GM19023 (cell line): ENCODE results near the gene DPP4.
"Not testable (repeated sequence)": the region's sequence is repeated elsewhere in the genome, so short reads cannot be mapped to it uniquely, and the experiment has no call there.

Experiments used
- ATAC-seq: cut with Tn5 transposase; IDR thresholded peaks from one replicate; pipeline ENCODE4 v1.9.1; 2021; ENCODE audit warnings: mild to moderate bottlenecking, moderate library complexity; ENCODE audit not compliant: unreplicated experiment

The DPP4 gene

DNA sequence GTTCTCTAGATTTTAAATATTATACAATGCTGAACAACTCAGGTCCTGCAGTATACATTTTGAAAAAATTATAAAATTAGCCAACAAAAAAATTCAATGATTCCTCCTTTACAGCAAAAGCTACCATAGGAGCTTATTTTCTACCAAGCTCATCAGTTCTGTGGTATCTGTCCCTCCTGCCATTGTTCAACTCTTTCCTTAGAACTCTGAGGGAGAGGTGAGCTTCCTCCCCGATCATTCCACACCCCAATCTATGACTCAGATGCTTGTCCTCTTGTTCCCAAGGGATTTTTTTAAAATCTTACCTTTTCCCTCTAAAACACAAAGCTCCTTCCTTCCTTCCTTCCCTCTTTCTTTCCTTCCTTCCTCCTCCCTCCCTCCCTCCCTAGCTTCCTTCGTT, 13.5 kb downstream of the DPP4 start:
- no peak for ATAC-seq

DNA sequence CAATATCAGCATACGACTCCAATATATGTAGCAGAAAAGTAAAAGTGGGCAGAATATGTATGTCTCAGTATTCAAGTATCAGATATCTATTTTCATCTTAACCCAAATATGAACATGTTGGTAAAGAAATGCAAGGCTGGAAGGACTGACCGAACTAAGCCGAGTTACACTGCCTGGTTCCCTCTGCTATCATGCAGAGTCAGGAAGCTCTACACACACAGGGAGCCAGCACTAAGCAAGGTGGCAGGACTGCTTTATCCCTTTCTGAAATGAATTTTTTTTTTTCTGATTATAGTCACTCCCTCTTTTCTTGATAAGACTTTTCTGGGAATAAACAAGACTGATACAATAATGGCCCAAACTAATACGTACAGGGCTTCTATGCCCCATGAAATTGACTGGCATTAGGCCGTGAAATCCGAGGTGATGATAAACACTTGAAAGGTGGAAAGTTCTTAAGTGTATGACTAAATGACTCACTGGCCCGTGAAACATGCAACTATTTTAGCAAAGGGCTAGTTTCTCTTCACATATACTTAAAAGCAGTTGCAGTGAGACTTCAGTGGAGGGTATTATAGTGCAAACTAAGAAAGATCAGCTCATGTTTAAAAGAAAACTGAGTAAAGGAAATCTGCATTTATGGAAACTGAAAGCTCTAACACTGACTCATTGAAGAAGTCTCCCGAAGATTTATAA, 14.9 kb downstream of the DPP4 start:
- ATAC-seq, result peak; percentile 78

DNA sequence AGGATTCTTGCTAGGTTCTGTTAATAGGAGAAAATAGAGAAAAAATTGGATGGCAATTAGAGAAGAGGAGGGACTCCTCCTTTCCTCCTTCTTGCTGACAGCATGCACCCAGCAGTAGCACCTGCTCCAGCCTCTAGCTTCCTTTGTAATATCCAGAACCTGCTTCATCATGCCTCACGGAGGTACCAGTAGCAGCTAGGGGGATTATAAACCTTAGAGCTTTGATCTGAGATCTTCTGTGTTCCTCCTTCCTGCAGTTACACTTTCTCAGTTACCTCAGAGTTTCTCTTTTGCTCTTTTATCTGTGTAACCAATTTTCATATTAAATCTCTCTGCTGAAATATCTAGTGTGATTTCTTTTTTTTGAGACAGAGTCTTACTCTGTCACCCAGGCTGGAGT, 16.6 kb downstream of the DPP4 start:
- no peak for ATAC-seq

DNA sequence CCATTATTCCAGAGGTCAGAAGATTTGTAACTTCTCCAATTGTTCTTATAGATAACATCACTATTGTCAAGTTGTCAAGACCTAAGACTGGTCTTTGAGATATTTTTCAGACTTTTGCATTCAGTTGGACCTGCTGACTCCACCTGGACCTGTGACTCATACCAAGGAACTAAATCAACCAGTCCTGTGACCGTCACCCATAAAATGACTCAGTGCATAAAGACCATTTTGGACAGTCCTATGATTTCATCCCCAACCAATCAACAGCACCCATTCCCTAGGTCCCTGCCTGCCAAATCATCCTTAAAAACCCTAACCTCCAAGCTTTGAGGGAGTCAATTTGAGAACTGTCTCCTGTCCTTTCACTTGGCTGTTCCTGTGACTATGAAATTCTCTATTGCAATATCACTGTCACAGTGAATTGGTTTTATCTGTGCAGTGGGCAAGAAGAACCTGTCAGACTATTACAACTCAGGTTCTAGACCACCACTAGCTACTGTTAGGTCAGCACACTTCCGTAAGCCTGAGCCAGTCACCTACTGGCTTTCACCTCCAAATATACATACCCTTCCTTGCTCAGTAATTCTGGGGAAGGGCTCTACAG, 17.1 kb downstream of the DPP4 start:
- ATAC-seq, result no peak

DNA sequence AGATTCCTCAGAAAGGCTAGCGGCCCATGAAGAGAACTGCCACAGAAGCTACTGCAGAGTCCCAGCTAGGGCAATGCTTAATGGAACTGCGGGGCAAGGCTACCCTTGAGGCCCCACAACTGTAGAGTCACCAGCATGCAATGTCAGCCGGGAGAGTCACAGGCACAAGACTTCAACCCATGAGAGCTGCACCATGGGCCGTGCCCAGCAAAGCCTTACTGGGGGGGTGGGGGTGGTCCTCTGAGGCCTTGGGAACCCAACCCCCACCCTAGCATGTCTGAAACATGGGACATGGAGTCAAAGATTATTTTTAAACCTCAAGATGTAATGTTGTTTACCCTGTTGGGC, 20.2 kb downstream of the DPP4 start:
- ATAC-seq, result no peak

DNA sequence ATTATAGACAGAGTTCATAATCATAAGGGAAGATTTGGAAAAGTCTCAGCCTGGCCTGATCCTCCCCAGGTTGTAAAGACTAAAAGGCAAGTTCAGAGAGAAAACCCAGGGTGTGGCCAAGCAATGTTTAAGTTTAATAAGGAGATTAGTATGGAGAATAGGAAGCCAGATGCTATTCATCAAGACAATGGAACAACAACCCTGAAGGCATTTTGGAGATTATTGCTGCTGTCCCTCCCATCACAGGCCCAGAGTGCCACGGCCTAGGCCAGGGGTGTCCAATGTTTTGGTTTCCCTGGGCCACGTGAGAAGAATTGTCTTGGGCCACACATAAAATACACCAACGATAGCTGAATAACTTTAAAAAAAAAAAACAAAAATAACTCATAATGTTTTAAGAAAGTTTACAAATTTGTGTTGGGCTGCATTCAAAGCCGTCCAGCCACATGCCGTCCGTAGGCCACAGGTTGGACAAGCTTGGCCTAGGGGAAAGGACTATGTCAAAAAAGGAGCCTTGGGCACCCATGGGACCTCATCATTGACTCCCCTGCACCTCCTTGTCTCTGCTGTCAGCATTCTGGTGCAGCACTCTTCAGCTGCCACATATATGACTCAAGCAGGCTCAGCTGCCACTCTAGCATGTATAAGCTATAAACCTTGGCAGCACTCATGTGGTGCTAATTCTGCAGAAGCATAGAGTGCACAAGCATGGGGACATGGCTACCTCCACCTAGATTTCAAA, 20.8 kb downstream of the DPP4 start:
- ATAC-seq, result no peak

DNA sequence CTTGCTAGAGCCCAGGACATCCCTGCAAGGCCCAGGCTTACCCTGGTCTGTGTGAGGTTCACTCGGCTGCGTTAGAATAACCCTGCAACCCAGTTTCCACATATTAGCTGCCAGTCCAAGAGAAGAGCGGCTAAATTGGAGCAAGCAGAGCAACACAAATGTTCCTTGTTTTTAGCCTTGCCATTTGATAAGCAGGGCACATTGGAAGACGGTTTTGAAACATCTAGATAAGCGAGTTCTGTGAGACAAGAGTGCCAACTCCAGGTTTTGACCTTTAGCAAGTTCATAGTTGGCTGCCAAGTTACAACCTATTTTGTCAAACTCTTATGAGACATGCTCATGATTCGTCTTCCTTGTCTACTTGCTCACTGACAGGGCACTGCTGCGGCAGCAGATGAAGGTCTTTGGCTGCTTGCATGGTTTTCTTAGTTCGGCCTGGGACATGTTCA, 23.5 kb downstream of the DPP4 start:
- no peak for ATAC-seq

DNA sequence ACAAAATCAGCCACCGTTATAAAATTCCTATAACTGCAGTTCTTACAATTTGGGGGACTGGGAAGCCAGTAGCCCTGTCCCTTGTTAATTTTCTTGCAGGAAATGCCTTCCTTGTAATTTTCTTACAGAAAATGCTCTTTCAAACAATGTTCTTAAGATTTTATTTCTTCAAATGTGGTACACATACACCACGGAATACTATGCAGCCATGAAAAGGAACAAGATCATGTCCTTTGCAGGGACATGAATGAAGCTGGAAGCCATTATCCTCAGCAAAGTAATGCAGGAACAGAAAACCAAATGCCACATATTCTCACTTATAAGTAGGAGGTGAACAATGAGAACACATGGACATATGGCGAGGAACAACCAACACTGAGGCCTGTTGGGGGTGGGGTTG, 24.9 kb downstream of the DPP4 start:
- not testable (repeated sequence) for ATAC-seq

DNA sequence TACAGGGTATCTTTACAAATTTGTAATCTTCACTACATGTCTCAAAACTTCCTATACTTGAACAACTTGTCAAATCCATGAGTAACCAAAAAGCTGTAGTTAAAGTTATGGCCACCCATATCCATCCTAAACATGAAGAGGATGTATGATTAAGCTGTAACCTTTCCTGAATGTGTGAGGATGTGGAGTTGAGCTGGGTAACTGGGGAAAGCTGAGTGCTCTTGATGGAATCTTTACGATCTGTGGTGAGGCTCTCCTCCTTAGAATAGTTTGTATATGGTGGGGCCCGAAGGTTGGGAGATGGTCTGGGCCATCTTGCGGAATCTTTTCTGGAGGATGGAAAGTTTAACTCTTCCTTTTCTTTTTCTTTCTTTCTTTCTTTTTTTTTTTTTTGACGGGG, 29.4 kb downstream of the DPP4 start:
- no peak for ATAC-seq

DNA sequence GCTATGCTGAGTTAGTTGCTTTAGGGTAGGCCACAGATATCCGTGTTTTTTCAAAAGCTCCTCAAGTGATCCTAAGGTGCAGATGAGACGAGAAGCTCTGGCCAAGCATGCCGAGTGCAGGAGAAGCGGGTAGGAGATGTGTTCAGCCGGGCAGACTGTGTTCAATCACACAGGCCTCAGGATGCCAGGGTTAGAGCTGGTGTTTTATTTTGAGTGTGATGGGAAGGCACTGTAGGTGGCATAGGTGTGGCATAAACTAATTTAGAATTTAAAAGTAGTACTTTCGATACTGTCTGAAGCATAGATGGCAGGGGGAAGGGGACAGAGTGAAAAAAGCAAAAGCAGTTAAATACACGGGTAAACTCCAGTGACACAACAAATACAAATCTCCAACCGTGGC, 30.9 kb downstream of the DPP4 start:
- ATAC-seq, result no peak

DNA sequence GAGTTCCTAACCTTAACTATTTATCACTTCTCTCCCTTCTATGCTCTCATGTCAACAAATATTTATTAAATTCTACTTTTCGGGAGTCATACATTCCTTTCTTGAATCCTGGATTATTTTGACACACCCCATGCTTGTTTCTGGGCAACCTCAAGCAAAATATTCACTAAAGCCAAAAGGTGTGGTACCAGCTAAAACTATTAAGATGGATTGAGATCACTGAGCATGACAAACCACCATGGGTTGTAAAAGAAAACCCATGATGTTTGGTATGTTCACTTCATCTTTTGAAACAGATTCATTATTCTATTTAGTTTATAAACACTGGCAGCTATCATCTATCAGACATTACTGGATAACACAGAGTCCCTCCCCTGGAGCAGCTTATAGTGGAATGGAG, 32.5 kb downstream of the DPP4 start:
- ATAC-seq, result no peak

DNA sequence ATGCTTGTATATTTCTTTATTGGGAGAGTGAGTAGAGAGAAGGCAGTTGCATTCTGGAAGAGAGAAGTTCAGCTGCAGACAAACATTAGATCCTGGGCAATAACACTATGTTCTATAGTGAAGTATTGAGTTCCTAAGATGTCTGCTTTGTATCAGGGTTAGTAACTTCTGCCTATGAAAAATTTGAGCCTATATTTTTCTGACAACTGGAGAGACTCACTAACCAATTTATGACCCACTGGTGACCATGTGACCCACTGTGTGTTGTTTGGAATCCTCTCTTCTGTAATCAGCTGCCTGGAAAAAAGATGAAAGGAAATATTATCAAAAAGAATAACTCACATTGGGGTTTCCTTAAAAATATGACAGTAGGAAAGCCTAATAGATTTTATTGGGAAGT, 35.3 kb downstream of the DPP4 start:
- ATAC-seq, result no peak

DNA sequence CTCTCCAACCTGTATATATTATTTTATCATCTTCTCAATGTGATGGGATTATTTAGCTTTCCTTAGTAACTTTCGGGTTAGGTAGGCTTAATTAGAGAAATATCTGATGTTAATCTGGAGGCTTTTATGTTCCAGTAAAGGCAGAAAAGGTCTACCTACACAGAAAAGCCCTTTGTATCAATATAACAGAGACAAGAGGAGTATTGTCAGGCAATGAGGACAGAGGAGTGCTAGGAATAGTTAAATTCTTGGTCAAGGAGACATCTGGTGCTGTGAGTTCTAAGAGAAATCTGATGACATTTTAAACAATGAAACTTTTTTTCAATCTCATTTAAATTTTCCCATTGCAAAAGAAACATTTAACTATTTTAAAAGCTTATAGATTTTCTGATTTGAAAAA, 36.1 kb downstream of the DPP4 start:
- no peak for ATAC-seq

DNA sequence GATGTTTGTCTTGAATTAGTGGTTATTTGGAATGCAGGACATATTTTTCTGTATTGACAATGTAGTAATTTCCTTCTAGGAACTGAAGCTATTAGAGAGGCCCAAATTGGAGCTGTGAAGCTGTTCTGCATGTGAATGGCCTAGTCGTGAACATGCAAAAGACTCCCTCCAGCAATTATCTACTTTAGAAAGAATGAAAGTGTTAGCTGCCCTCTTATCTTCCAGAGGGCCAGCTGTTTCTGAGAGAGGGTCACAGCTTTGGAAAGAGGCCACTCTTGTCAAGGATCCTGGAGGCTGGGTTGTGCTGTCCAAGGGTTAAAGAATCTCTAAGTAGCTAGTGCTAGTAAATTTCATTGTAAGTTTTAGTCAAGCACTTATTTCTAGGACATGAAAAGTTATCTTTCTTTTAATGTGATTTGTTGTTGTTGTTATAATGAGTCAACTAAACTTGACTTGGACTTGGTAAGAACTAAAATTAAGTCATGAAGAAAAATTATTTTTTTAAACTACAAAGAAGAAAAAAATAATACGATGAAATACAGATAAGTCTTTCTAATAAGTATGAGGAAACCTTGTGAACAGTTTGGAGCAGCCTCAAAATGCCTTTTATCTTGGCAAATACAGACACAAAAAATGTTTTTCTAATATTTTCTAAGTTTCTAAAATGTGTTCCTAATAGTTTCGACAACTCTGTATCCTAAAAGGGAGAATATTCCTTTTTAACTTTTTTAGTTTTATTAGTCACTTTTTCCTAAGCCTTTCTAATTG, 36.8 kb downstream of the DPP4 start:
- no peak for ATAC-seq

DNA sequence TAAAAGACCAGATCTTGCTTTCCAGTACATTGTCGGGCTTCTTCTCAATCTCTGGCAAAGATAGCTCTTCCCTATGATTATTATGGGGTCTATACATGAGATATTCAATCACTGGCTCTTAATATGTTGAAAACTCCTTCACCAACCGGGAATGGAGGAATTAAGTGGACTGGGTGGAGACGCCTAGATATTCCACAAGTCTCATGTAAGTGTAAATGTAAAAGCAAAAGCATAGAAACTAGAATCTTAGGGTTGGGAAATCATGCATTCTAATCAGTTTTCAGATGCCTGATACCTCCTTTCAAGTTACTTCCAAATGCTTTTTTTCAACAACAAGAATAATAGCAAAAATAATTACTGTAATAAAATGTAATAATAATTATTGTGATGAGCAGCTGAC, 38.0 kb downstream of the DPP4 start:
- ATAC-seq, result no peak

DNA sequence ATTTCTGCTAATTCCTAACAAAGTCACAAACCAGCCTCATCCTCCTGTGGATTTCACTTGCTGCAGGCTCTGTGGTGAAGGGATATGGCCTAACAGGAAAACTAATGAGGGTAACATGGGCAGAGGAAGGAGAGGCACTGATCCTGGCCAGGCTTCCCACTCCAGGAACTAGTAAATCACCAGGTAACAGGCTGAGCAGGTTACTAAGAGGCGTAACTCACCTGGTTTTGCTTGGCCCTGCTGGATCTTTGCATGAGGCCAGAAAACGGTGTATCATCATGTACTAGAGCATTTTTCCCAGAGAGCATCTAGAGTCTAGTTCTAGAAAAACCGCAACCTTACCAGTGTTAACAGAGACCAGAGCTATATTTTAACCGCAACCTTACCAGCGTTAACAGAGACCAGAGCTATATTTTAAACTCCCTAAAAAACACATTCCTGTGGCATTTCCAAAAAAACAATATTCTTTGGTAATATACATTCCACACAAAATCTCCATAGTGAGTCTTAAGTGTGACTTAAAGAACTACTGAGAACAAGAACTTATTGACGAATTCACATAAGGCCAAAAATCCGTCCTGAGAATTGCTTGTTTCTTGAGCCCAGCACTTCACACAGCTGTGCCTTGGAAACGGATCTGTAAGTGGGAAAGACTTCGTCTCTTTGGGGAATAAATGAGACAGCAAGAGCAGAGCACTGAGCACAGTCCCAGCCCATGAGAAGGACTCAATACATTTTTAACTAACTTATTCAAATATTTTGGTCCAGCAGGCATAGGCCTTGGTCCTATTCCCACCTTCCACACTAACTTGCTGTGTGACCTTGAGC, 43.4 kb downstream of the DPP4 start:
- no peak for ATAC-seq

DNA sequence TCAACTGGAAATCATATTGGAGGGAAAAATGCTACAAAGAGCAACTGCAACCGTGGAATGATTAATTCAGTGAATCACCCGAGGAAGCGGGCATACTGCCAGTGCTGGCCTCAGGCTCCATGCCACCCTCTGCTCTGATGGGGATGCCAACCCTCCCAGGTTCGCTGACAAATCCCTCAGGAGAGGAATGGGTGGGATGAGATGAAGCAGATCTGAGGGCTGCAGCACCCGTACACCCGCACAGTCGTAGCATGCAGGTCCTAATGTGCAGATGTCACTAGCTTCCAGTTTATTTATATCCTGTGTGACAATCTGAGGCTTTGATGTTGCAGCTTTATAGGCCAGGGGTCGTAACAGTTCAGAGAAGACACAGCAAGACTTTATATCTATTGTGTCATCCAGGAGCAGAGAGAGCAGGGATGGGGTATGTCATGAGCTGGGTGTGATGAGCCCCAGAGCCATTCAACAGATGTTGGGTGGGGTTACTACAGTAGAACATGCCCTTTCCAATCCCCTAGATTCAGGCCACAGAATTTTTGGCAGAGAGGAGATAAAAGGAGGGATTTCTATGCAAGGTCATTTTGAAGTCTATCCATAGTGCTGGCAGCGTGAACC, 44.6 kb downstream of the DPP4 start:
- ATAC-seq, result no peak

DNA sequence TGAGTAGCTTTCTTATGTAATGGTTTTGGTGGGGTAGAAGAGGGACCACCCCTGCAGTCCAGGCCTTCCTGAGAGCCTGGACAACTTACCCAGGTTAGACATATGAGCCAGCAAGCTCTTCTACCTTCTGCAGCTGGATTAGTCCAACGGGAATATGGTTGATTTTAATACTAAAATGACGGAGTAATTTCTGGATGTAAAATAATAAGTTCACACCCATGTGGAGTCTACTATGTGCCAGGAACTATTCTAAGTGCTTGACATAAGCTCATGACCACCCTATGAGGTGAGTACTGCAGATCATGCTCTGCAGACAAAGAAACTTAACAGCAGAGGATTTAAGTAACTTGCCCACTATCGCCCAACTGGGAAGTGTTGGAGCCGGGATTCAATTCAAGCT, 45.5 kb downstream of the DPP4 start:
- ATAC-seq, result no peak

DNA sequence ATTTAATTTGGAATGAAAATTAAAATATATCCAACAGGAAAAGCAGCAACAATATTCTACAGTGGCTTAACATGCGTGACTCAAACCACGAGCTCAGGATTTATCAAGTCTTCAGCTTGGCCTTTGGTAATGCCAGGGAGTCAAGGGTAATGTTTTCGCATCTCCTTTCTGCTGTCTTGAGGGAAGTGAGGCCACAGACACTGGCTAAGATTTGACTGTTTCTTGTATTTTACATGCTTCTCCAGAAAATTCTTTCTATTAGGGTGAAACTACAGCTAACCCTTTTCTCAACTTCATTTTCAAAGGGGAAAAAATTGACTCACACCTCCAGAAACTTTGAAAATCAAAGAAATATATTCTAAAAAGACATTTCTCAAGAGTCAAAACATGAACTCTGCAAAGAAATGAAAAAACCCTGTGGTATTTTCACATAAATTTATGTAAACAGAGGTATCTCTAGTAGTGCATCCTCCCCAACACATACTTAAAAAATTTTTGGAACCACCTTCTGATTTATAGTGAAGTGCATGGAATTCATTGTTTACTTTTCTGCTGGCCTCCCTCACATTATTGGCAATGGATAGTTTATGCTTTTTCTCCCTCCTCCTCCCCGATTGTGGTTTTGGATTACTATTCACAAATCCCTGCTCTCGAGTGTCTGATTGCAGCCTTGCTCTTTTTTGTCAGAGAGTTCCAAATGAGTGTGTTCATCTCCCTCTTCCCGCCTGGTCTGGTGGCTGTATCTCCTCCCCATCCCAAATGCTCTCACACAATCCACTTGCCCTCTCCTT, 48.7 kb downstream of the DPP4 start:
- no peak for ATAC-seq
